ENCODE measurements around the gene MR1.
"Not testable (repeated sequence)": the region's sequence is repeated elsewhere in the genome, so short reads cannot be mapped to it uniquely, and the experiment has no call there.

DNA sequence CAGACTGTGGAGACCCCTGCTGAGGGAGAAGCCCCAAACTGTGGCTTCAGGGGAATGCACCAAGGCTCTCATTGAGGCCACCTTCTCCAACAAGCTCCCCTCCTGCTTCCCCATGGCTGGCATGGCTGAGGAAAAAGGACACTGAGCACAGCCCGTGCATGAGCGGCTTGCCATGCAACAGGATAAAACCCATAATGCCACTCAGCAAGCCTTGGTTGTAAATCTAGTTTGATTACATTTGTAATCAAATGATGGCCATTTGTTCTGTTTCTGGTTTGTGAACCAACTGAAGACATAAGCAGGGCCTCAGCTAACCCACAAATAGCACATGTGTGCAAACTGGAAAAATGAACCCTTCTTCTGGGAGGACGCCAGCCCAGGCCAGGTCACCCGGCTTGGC, 27.2 kb downstream of the MR1 start:
- TF ChIP-seq POLR2A, CTCF (IDR thresholded peaks at IDR 0.05): not testable (repeated sequence)
